ENCODE data around the gene TMPRSS7.
"Not testable (repeated sequence)": the region's sequence is repeated elsewhere in the genome, so short reads cannot be mapped to it uniquely, and the experiment has no call there.

The TMPRSS7 gene

DNA sequence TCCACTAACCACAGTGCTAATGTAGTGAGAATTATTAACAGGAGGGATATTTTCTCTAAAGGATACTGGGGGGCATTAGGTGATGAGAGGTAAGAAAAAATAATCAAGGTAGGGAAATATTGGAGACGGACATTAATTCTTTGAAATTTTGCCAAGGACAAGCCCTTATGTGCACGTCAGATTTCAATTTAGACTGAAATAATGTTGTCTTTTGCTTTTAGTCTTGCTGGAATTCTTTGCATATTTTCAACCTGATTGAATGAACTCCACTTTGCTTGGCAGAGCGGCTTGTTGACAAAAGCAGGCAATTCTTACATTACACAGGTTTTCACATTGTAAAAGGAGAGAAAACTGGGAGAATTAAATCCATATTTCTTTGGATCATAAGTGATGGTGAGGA lies 26.6 kb downstream of the TMPRSS7 start:
- DNase-seq, result no peak

- not testable (repeated sequence) for DNase-seq
Observed at GRCh38 chr3:112072387-112073060, 38.0 kb downstream of the TMPRSS7 start.

- no peak for DNase-seq
Observed at GRCh38 chr3:112074006-112074405, 39.5 kb downstream of the TMPRSS7 start.

DNA sequence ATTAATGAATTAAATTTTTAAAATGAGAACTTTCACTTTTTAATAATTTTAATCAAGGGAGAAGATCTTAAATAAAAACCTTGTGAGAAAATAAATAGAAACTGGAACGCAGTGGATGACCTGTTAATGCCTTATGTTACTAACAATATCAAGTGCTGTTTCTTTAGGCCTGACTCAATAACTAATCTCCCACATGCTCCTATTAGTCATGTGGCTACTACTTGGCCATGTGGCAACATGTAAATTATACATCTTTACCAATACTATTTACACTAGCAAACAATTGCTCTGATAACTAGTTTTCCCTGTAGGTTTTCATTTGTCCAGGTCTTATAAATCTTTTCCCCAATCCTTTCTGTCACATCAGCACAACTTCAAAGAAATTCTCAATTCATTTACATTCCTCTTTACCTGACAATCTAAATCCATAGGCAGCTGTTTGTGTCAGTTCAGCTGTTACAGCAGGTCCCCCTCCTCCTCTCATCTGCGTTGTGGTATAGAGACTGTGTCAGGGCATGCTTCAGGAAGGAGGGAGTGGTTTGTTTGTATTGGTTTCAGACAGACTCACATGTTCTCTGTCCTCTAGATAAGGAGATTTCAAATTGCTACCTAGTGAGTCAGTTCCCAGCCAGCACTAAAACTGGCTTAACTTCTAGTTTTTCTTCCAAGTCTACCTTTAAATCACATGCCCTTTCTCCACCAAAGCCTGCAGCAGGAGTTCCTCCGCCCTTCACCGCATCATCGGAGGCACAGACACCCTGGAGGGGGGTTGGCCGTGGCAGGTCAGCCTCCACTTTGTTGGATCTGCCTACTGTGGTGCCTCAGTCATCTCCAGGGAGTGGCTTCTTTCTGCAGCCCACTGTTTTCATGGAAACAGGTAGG lies 40.3 kb downstream of the TMPRSS7 start:
- peak; percentile 51 for DNase-seq

DNA sequence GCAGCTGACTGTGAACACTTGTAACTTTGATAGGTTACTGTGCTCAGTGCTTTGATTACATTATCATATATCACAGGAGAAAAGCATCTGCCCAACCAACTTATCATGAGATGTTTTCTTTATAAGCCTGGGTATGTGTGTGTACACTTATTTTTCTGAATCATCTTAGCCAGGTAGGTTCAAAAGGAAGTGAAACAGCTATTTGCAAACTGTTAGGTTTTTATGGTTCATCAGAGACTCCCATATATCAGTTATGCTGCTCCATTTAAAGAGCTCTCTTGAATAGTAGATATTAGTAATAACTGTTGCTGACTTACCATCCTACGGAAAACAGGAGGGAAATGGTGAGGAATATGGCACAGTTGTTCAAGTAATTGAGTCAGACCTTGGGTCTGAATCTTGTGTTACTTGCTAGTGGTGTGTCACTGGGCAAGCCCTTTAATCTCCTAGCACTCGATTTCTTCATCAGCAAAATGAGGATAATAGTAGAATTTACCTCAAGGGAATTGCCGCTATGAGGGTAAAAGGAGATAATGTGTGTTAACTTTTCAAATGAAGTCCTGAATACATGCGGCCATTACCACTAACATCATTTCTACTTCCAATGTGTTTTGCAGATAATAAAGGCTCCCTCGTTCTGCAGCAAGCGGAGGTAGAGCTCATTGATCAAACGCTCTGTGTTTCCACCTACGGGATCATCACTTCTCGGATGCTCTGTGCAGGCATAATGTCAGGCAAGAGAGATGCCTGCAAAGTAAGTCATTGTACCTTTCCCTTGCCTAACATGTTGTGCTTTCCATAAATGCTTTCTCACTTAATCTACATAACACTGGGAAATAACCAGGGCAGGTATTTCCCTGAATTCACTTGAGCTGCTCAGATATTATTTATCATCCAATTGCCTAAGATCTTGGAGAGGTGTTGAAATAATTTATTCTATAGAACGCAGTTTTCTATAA lies 43.9 kb downstream of the TMPRSS7 start:
- no peak for DNase-seq

GRCh38 chr3:112083239-112083638 lies 48.7 kb downstream of the TMPRSS7 start:
- no peak for DNase-seq

DNA sequence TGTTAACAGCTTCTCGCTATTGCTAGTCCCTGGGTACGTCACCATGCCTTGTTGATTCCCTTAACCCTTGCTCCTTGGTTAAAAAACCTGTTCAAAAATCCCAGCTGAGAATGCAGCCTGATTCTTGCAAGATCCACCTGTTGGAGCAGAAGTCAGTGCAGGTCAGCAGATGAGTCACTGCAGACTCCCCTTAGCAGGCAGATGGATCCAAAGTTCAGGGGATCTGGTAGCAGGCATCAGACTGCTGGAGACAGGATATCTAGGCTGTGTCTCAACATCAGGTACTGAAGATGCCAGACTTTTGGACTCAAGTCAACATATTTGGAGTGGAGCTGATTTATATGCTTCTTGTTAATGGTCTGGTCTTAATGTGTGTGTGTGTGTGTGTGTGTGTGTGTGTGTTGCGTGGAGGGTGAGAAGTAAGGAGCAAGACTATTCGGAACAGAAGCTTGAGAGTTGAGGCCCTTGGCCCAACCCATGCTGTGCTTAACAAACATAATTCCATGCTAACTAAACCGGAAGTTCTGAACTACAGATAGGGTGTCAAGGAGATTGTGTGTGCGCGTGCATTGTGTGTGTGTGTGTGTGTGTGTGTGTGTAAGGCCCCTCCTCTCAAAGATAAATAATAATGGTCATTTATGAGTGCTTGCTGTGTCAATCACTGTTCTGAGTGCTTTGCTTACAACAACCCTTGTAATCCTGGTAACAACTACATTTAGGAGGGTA lies 50.6 kb downstream of the TMPRSS7 start:
- DNase-seq, result no peak

DNA sequence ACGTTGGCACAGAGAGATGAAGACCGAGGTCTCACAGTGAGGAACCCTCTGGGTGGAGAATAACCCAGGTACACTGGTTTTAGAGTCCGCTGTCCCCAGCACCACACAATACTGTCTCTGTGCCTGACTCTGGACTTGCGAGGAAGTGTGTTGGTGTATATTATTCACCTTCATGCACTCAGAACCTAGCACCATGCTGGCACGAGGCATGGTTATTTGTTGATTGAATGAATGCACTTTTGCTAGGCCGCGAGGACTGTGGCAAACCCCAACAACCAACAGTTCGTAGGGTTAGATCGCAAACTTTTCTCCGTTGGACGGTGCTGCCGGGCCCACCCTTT lies 51.2 kb downstream of the TMPRSS7 start:
- DNase-seq, result no peak

DNA sequence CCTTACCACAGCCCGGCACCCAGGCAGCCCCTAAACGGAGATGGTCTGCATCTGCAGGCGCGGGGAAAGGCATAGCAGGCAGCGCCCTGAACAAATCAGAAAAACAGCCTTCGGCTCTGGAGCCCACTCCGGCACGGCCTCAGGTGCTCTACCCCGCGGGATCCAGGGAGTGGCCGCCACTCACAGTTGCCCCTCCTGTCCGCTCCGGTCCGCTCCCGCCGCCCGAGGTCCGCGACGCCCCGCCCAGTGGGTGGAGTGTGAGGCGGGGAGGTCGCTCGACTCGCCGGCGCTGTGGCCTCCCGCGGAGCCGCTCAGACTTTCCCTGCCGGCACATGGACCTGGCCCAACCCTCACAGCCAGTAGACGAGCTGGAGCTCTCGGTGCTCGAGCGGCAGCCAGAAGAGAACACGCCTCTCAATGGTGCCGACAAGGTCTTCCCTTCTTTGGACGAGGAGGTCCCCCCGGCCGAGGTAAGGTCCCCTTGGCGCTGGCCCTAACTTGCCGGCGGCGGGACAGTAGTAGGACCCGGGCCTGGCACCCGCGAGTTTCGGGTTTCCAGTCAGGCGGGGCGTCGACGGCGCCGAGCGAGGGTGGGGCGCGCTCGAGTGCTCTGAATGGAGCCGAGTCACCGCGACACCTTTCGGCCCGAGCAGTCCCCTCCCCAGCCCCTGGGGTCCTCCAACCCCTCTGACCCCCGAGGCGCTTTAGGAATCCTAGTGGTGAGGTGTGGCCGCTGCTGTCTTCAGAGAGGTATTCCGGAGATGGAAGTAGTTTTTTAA lies 51.7 kb downstream of the TMPRSS7 start, which contains the start of gene C3orf52:
TSS of gene C3orf52 (plus strand) at position 314 of the 779 bp plus-strand sequence. CDS start at position 333, 19 bp downstream.
- peak; percentile 45 for DNase-seq

DNA sequence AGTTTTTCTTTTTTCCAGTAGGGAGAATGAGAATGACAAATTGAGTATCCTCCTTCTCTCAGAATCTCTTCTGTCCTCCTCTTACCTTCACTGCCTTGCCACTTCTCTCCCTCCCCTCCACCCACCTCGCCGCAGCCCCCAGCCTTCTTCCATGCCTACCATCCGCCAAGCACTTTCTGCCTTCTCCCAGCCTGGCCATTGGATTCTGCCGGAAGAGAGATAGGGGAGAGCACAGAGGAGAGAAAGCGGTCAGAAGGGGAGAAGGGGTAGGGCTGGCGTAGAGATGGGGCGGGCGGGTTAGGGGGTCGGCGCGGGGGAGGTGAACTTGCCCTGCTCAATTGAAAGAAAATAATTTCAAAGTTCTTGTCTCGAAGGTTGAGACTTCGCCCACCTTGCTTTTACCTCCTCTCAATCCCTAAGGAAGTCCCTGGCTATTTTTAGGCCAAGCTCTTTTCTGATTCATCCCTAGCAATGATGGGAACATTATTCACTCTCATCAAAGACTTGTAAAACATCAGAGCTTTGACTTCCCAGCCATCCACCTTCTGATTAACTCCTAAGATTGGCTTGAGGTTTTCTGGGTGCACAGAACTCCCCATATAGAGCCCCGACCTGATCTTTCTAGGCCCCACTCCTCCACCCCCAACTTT lies 52.5 kb downstream of the TMPRSS7 start:
- DNase-seq, result no peak

GRCh38 chr3:112087746-112088145 lies 53.2 kb downstream of the TMPRSS7 start:
- no peak for DNase-seq

DNA sequence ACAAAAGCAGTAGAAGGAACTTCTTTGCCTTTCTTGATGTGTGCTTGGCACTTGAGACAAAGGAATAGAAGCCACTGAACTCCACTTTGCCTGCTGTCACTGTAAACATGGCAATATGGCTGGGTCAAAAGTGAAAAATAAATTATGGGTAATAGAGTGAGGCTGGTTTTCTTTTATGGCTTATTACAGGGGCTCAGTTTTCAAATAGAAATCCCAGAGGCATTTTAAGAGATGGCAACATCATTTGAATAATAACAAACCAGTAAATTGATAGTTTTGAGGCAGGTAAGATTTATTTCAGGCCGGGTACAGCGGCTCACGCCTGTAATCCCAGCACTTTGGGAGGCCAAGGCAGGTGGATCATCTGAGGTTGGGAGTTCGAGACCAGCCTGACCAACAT lies 54.4 kb downstream of the TMPRSS7 start:
- DNase-seq, result no peak

- DNase-seq, result no peak
Observed at GRCh38 chr3:112089956-112090886, 55.7 kb downstream of the TMPRSS7 start.

DNA sequence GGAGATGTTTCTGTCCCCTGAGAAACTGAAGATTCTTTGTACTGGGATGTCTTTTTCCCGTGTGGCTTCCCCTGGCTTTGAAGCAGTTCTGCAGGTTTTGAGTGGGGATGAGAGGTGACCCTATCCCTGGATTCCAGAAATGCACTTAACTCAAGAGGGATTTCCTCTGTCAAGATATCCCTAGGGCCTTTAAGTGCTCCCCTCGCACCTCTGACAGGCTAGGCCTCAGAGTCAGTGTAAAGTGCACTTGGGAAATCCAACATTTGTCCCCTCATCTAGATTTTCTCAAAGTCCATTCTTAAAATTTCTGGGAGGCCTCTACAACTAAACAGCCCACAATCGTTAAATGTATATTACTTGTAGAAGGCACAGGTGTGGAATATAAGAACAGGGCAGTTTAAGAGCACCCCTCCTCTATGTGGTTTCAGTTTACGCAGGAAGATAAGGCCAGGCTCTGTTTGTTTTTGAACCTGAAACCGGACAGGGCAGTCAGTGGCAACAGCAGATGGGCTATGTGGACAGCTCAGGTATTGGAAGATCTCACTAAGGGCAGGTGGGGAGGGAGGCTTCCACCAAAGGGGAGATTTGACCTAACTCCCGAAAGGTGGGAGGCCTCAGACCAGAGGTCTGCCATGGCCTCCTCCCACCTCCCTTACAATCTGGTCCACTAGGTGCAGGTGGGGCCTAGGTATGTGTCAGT lies 56.5 kb downstream of the TMPRSS7 start:
- peak; percentile 9 for DNase-seq

- DNase-seq, result no peak
Observed at GRCh38 chr3:112092496-112093179, 58.1 kb downstream of the TMPRSS7 start.

- DNase-seq, result no peak
Observed at GRCh38 chr3:112093180-112093522, 58.6 kb downstream of the TMPRSS7 start.

GRCh38 chr3:112095731-112096130 lies 61.2 kb downstream of the TMPRSS7 start:
- DNase-seq, result no peak

GRCh38 chr3:112096176-112096575 lies 61.6 kb downstream of the TMPRSS7 start:
- DNase-seq, result no peak

DNA sequence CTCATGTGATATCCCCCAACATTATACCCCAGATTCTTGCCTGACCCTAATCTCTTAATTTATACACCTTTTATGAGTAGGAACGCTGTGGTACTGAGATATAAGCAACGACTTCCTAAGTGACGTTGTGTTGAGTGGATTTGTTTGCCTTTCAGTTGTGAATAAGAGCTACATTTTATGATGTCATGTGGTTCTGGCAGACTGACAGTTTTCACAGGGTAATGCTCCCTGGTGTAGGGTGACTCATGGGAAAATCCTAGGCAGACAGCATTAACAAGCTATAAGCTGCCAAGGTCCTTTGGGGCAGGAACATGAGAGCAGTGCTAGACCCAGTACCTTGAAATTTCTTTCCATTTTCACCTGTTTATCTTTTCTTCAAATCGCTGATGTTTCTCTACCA lies 62.8 kb downstream of the TMPRSS7 start:
- DNase-seq, result peak; percentile 7
